NCI-H345 treated with DMSO at 0.1 percent for 48 hours (cell line): ENCODE measurements around the gene STIL.
"Not testable (repeated sequence)": the region's sequence is repeated elsewhere in the genome, so short reads cannot be mapped to it uniquely, and the experiment has no call there.

Source experiments
- DNase-seq: peaks from one replicate; lab custom pipeline; 2025; ENCODE audit not compliant: unreplicated experiment; lab: John Stamatoyannopoulos, UW

The STIL gene

DNA sequence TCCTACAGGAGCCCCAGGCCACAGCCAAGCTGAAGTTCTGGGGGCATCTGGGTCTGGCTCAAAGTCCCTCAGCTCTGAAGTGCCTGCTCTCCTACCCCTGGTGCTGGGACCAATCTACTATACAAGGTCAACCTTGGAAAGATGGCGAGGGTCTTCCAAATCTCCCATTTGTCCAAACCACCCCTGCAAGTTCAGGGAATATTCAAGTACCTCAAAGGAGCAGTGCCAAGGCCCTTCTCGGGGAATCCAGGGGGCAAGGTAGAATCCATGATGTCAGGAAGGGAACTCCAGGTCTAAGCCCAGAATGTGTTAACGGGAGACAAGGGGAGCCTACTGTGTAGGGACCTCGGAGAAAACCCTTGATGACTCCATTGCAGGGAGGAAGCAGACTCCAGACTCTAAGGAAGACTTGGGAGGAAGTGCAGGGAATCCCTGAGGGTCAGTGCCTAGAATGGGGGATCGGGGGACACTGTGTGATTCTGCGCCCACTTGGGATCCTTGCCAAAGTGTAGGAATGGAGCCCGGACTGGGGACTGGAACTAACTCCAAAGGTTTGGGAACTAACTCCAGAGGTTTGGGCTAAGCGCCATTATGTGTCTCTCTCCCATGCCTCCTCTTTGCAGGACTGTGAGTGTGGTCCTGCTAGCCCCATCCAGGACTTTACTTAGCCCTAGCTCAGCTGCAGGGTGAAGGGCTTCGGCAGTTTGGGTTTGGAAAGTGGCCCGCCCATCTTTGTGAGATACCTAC lies 90.6 kb downstream of the STIL start:
- no peak for DNase-seq

DNA sequence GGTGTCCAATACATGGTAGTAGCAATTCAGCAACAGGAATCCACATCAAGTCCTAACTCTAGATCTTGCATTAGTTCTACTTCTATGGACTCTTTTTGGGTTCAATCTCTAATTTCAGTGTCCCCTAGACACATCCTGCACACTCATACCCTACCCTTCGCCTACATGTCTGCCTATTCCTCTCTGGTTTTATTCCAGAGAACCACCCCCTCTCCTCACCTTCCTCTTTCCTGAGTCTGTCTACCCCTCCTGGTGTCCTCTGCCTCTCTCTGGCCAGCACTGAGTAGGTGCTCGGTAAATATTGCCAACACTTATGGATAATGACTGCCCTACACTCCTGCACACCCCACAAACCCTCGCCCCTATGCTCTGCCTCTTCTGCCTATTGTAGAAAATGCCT lies 91.5 kb downstream of the STIL start:
- DNase-seq: no peak

DNA sequence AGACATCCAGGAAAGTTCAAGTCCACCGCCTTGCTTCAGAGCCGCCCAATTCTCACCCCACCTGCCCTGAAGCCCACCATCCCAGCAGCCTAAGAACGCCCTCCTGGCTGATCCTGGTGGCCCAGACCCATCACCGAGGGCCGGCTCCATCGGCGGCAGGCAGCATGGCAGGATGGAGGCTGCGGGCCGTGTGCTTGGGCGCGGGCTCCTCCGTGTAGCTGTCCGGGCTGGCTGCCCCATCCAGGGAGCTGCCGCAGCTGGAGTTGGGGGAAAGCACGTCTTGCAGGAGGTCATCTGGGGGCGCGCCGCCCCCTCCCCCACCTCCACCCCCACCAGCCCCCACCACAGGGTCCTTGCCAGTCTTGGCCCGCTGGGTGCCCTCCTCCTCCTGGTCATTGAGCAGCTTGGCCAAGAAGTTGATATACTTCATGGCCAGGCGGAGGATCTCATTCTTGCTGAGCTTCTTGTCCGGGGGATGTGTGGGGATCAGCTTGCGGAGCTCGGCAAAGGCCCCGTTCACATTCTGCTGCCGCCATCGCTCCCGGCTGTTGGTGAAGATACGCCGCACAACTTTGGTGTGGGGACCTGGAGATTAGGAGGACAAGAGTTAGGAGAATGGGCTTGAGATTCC lies 94.2 kb downstream of the STIL start:
- no peak for DNase-seq

- no peak for DNase-seq
These were observed 94.9 kb downstream of the STIL start for GRCh38 chr1:47219001-47219400.

GRCh38 chr1:47216278-47217059 lies 97.5 kb downstream of the STIL start:
- peak; percentile 26 for DNase-seq

DNA sequence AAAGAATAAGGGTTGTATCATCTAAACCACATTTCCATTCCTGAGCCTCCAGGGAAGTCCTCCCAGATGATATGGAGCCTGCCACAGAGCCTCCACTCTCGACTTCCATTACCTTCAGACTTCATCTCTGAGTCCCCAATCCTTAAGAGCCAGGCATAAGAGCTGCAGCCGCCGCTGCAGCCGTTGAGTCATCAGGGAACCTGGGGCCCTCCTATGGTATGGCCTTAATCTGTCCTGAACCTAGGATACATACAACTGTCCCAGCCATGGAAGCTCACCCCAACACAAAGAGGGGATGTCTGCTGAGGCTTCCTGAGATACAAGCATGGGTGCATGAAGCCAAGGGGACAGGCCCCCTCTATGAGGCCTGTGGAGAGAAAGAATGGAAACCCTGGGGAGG lies 98.2 kb downstream of the STIL start:
- no peak for DNase-seq

GRCh38 chr1:47214549-47214948 lies 99.4 kb downstream of the STIL start:
- no peak for DNase-seq

DNA sequence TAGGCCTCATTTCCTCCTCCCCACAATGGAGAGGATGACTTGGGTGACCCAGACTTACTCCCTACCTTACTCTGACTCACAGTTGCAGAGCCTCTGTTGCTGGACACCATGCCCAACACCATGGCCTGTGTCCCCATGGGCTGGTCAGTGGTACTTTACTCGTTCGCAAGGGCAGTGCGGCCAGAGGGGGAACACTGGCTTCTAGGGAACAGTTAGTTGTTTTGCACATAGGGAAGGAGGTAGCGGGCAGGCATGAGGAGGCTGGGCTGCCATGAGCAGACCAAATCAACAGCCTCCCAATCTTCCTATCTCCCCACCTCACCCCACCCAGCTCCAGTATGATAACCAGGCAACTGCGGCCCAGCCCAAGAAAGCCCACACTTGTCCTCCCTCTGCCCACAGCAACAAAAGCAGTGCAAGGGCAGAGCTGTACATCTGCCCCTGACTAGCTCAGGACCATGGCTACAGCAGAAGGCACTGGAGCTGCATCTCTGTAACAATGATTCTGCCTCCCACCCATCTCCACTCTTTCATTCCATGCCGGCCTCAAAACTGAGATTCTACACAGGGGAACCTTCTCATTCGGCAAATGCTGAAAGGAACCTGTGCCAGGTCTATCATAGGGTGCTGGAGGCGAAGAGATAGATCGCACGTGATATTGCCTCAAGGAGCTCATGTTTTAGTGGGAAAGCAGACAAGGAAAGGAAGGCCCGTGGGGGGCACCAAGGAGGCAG lies 100.5 kb downstream of the STIL start:
- no peak for DNase-seq

DNA sequence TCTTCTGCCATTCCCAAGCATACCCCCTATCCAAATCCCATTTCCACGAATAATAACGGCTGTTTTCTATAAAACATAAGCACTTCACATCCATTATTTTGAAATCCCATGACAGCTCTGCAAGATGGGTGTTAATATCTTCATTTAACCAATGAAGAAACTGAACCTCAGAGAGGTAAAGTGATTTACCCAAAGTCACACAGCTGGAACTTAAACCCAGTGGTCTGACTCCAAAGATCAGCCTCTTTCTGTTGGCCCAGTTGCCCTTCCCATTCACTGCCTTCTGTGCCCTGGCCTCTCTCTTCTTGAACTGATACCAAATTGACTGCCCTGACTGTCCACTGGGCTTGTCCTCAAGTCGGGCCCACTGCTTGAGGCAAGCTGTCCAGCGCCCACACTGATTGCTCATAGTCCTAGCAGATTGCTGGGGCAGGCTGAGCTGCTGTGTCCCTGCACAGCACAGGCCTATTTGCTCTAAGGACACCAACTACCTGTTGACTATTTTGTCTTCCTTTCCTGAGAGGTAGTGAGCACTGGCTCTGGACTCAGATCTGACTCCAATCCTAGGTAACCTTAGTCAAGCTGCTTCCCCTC lies 101.2 kb downstream of the STIL start:
- DNase-seq: no peak

GRCh38 chr1:47211796-47212269 lies 102.1 kb downstream of the STIL start:
- no peak for DNase-seq

- no peak for DNase-seq
These were observed 103.3 kb downstream of the STIL start for GRCh38 chr1:47210666-47211065.

GRCh38 chr1:47209725-47210325 lies 104.1 kb downstream of the STIL start:
- no peak for DNase-seq

- DNase-seq: no peak
These were observed 104.9 kb downstream of the STIL start for GRCh38 chr1:47209091-47209490.

DNA sequence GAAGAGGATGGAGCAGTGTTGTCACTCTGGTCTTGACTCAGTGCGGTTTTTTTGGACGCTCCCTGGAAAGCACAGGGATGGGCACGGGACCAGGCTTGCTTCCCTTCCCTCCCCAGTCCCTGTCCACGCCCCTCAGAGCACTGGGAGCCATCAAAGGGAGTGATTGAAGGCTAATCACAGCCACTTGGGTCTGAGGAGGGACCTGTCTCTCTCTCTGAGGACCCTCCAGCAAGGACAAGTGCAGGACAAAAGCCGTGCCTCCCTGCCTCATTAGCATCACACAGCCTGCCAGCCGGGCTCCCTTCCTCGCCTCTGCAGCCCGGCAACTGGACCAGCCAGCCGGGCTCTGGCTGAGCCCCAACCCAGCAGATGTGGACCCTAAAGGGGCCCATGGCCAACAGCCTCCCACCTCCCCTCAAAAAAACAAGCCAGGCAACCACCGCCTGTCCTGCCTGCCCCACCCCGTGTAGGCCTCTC lies 105.5 kb downstream of the STIL start:
- no peak for DNase-seq

DNA sequence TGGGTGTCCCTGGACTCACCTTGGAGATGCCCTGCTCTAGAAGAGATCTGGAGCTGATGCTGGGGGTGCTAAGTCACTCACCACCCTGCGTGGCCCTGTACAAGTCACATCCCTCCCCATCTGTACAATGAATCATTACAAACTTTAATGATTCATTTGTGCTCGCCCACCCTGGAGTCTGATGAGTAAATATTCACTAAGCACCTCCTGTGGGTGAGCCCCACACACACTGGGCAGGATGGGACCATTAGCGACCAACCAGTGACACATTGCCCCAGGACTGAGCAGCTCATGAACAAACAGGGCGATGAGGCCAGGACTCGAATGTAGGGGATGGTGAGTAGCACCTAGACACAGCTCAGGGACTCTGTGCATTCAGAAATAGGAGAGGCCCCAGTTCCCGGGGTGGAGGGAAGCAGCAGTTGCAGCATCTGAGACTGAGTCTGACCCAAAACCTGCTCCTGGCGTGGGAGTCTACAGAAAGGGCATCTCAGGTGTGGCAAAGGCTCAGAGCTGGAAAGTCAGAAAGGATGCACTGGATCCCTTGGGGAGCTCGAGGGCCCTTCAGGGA lies 106.1 kb downstream of the STIL start:
- DNase-seq: no peak

- no peak for DNase-seq
These were observed 108.0 kb downstream of the STIL start for GRCh38 chr1:47205918-47206317.

GRCh38 chr1:47203504-47203903 lies 110.4 kb downstream of the STIL start:
- DNase-seq: not testable (repeated sequence)

GRCh38 chr1:47201179-47201578 lies 112.8 kb downstream of the STIL start:
- no peak for DNase-seq
